H9 (cell line): ENCODE measurements around the gene DHCR24. TPM values are rescaled to one million over a fixed set of nuclear protein-coding genes. Genes with fewer than 3 reads are reported as not detected.

ENCODE experiments used
- DNase-seq: peaks from one replicate; pipeline ENCODE4 v3.0.0-alpha.2; 2017
- H2AFZ ChIP-seq: one replicate; pipeline ENCODE4 v1.6.1; 2013; ENCODE audit warnings: mild to moderate bottlenecking, low read length, control low read depth, moderate library complexity
- H2AK5ac ChIP-seq: 2 replicates; pipeline ENCODE4 v1.6.1; 2013; ENCODE audit warnings: low read length, control low read depth, mixed read lengths; ENCODE audit not compliant: insufficient read length
- H2BK120ac ChIP-seq: one replicate; pipeline ENCODE4 v1.6.1; 2013; ENCODE audit warnings: low read depth, mild to moderate bottlenecking, low read length, control low read depth, inconsistent platforms; ENCODE audit not compliant: poor library complexity, severe bottlenecking
- H2BK12ac ChIP-seq: 2 replicates; pipeline ENCODE4 v1.6.1; 2013; ENCODE audit warnings: low read length, control low read depth, mixed read lengths, low read depth; ENCODE audit not compliant: insufficient read length
- H2BK15ac ChIP-seq: 2 replicates; pipeline ENCODE4 v1.6.1; 2013; ENCODE audit warnings: low read depth, low read length, control low read depth
- H2BK20ac ChIP-seq: one replicate; pipeline ENCODE4 v1.6.1; 2013; ENCODE audit warnings: low read depth, mild to moderate bottlenecking, low read length, control low read depth, inconsistent platforms; ENCODE audit not compliant: poor library complexity, severe bottlenecking
- H2BK5ac ChIP-seq: 2 replicates; pipeline ENCODE4 v1.6.1; 2013; ENCODE audit warnings: low read length, control low read depth, mixed read lengths; ENCODE audit not compliant: insufficient read length
- H3K14ac ChIP-seq: 2 replicates; pipeline ENCODE4 v1.6.1; 2013; ENCODE audit warnings: low read length, control low read depth; ENCODE audit not compliant: insufficient read depth
- H3K18ac ChIP-seq: 2 replicates; pipeline ENCODE4 v1.6.1; 2013; ENCODE audit warnings: low read depth, mild to moderate bottlenecking, mixed read lengths, low read length, control low read depth; ENCODE audit not compliant: insufficient read length
- H3K23ac ChIP-seq: 2 replicates; pipeline ENCODE4 v1.6.1; 2013; ENCODE audit warnings: low read length, control low read depth, mixed read lengths, low read depth; ENCODE audit not compliant: insufficient read length
- H3K23me2 ChIP-seq: 2 replicates; pipeline ENCODE4 v1.6.1; 2013; ENCODE audit warnings: low read depth, mild to moderate bottlenecking, mixed read lengths, low read length, control low read depth; ENCODE audit not compliant: insufficient read length, poor library complexity, severe bottlenecking
- H3K27ac ChIP-seq: 2 replicates; pipeline ENCODE4 v1.5.1; 2013; ENCODE audit warnings: low read length, control low read depth, mixed read lengths, low read depth; ENCODE audit not compliant: insufficient read length
- H3K27me3 ChIP-seq: 2 replicates; pipeline ENCODE4 v1.6.1; 2013; ENCODE audit warnings: low read length, control low read depth, inconsistent platforms; ENCODE audit not compliant: insufficient read depth
- H3K4ac ChIP-seq: 2 replicates; pipeline ENCODE4 v1.6.1; 2013; ENCODE audit warnings: low read depth, mild to moderate bottlenecking, control low read depth, inconsistent platforms, low read length, moderate library complexity
- H3K4me1 ChIP-seq: 2 replicates; pipeline ENCODE4 v1.6.1; 2013; ENCODE audit warnings: low read length, control low read depth, inconsistent platforms; ENCODE audit not compliant: insufficient read depth
- H3K4me2 ChIP-seq: 2 replicates; pipeline ENCODE4 v1.6.1; 2013; ENCODE audit warnings: low read length, control low read depth, mixed read lengths; ENCODE audit not compliant: insufficient read length, insufficient read depth
- H3K56ac ChIP-seq: 2 replicates; pipeline ENCODE4 v1.6.1; 2013; ENCODE audit warnings: low read depth, mild to moderate bottlenecking, mixed read lengths, low read length, control low read depth; ENCODE audit not compliant: insufficient read length
- H3K79me1 ChIP-seq: 2 replicates; pipeline ENCODE4 v1.6.1; 2013; ENCODE audit warnings: low read depth, mild to moderate bottlenecking, moderate library complexity, low read length, control low read depth, inconsistent platforms; ENCODE audit not compliant: insufficient read depth, poor library complexity, severe bottlenecking
- H3K79me2 ChIP-seq: 2 replicates; pipeline ENCODE4 v1.6.1; 2013; ENCODE audit warnings: low read length, control low read depth, inconsistent platforms; ENCODE audit not compliant: insufficient read depth
- H3K9ac ChIP-seq: 2 replicates; pipeline ENCODE4 v1.6.1; 2013; ENCODE audit warnings: low read length, control low read depth, mixed read lengths; ENCODE audit not compliant: insufficient read length; ENCODE audit errors: extremely low read depth
- H3K9me3 ChIP-seq: one replicate; pipeline ENCODE4 v1.6.1; 2013; ENCODE audit warnings: low read depth, low read length, inconsistent platforms; ENCODE audit not compliant: control insufficient read depth
- H3T11ph ChIP-seq: one replicate; pipeline ENCODE4 v1.6.1; 2013; ENCODE audit warnings: mild to moderate bottlenecking, low read length, control low read depth, inconsistent platforms
- H4K20me1 ChIP-seq: one replicate; pipeline ENCODE4 v1.6.1; 2013; ENCODE audit not compliant: control insufficient read depth, insufficient read length, insufficient read depth
- H4K5ac ChIP-seq: 2 replicates; pipeline ENCODE4 v1.6.1; 2013; ENCODE audit warnings: low read depth, mild to moderate bottlenecking, mixed read lengths, low read length, control low read depth; ENCODE audit not compliant: insufficient read length
- H4K8ac ChIP-seq: replicated peaks from 2 replicates; pipeline ENCODE4 v1.6.1; 2013; ENCODE audit warnings: low read length, control low read depth, mixed read lengths, low read depth; ENCODE audit not compliant: insufficient read length
- H4K91ac ChIP-seq: 2 replicates; pipeline ENCODE4 v1.6.1; 2013; ENCODE audit warnings: low read depth, mild to moderate bottlenecking, moderate library complexity, mixed read lengths, low read length, control low read depth; ENCODE audit not compliant: insufficient read length
- H3K27ac Mint-ChIP-seq, 3 experiments: 2 replicates in 2 of 3; 3 replicates in 1 of 3; pipeline ENCODE4 v1.8.0; 2020 to 2021; ENCODE audit warnings: mixed read lengths in 3 of 3, mild to moderate bottlenecking in 1 of 3, moderate library complexity in 1 of 3
- H3K27me3 Mint-ChIP-seq: 2 replicates; pipeline ENCODE4 v1.8.0; 2021; ENCODE audit warnings: low read depth, mild to moderate bottlenecking, moderate library complexity, mixed read lengths
- H3K36me3 Mint-ChIP-seq, 3 experiments: 2 replicates in 2 of 3; 3 replicates in 1 of 3; pipeline ENCODE4 v1.8.0; 2020 to 2021; ENCODE audit warnings: low read depth in 3 of 3, mixed read lengths in 3 of 3; ENCODE audit not compliant: insufficient read depth in 1 of 3
- H3K4me1 Mint-ChIP-seq, 2 experiments: 2 replicates each; pipeline ENCODE4 v1.8.0; 2020; ENCODE audit warnings: mixed read lengths in 2 of 2
- H3K4me3 Mint-ChIP-seq, 2 experiments: 2 replicates in 1 of 2; 3 replicates in 1 of 2; pipeline ENCODE4 v1.8.0; 2020 to 2021; ENCODE audit warnings: mild to moderate bottlenecking in 2 of 2, mixed read lengths in 2 of 2, moderate library complexity in 1 of 2
- H3K9me3 Mint-ChIP-seq, 2 experiments: 2 replicates in 1 of 2; 3 replicates in 1 of 2; pipeline ENCODE4 v1.8.0; 2020; ENCODE audit warnings: mild to moderate bottlenecking in 2 of 2, mixed read lengths in 2 of 2, moderate library complexity in 1 of 2
- WGBS: extraction: QIAGEN DNeasy Blood & Tissue Kit; methylation state at CpG from one replicate; pipeline ENCODE4 v1.1.7; 2013; ENCODE audit warnings: missing lambda C conversion rate, low lambda C conversion rate, mixed read lengths; ENCODE audit not compliant: insufficient read length; ENCODE audit errors: extremely low coverage; 5-methylcytosine and 5-hydroxymethylcytosine counted together
- total RNA-seq: library from RNA; stranded (reverse); gene quantifications from 2 replicates; pipeline ENCODE4 v1.2.1, GENCODE V29; 2021
- TF ChIP-seq, protein P1 (sequence below): fragments of 200-600 bp; sonication (generic); conservative IDR thresholded peaks from 3 replicates; pipeline ENCODE4 v1.8.0; 2021; ENCODE audit warnings: antibody characterized with exemption, mild to moderate bottlenecking

The DHCR24 gene
- total RNA-seq, 1 experiment from 2014 or later = 318 TPM

DNA sequence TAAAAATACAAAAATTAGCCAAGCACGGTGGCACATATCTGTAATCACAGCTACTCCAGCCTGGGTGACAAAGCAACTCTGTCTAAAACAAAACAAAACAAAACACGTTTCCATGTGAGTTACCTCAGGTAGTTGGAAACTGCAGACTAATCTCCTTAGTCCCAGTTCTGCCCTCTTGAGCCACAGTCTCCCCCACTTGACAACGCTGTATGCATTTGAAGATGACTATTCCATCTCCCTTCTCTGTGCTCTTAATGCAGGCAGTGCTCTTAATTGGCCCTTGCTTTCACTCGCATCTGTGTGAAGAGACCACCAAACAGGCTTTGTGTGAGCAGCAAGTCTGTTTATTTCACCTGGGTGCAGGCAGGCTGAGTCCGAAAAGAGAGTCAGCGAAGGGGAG lies 19.6 kb upstream of the DHCR24 start:
- no peak overlapping the region for H4K8ac ChIP-seq
- H3K79me2 ChIP-seq = no peaks in the 10 kb centered on the region
- H4K20me1 ChIP-seq = no peaks in the 10 kb centered on the region
- no peaks in the 10 kb centered on the region for H3K79me1 ChIP-seq
- H2BK120ac ChIP-seq = no peak overlapping the region
- H3K9me3 ChIP-seq = no peaks in the 10 kb centered on the region
- no peak for DNase-seq
- H3K27me3 ChIP-seq = no peaks in the 10 kb centered on the region
- peak overlapping the region; percentile 75 for H4K5ac ChIP-seq
- no peak overlapping the region for H2BK20ac ChIP-seq
- TF ChIP-seq, protein P1, sequence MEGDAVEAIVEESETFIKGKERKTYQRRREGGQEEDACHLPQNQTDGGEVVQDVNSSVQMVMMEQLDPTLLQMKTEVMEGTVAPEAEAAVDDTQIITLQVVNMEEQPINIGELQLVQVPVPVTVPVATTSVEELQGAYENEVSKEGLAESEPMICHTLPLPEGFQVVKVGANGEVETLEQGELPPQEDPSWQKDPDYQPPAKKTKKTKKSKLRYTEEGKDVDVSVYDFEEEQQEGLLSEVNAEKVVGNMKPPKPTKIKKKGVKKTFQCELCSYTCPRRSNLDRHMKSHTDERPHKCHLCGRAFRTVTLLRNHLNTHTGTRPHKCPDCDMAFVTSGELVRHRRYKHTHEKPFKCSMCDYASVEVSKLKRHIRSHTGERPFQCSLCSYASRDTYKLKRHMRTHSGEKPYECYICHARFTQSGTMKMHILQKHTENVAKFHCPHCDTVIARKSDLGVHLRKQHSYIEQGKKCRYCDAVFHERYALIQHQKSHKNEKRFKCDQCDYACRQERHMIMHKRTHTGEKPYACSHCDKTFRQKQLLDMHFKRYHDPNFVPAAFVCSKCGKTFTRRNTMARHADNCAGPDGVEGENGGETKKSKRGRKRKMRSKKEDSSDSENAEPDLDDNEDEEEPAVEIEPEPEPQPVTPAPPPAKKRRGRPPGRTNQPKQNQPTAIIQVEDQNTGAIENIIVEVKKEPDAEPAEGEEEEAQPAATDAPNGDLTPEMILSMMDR = no peak
- no peak overlapping the region for H2BK15ac ChIP-seq
- WGBS = no CpG with 5 or more reads among the region's 6 CpGs
- H3K4me2 ChIP-seq = no peak overlapping the region
- no peak overlapping the region for H3K23ac ChIP-seq
- peak overlapping the region; percentile 44 for H2AFZ ChIP-seq
- Mint-ChIP-seq H3K4me1 (peaks cover 28 to 36% of the 10 kb centered on the region in 2 experiments), H3K4me3 (no peak overlapping the region), H3K27me3 (peaks cover 3% of the 10 kb centered on the region), H3K27ac (peak overlapping the region in 1 of 3 experiments; percentile 42; a peak in 2 of 7 replicates), H3K9me3 (peaks cover 14 to 15% of the 10 kb centered on the region in 2 experiments), H3K36me3 (peaks cover 7 to 16% (median 7%) of the 10 kb centered on the region in 3 experiments)
- H3K9ac ChIP-seq = no peak overlapping the region
- no peak overlapping the region for H3K14ac ChIP-seq
- no peak overlapping the region for H3T11ph ChIP-seq
- no peak overlapping the region for H3K18ac ChIP-seq
- H2BK5ac ChIP-seq = no peak overlapping the region
- no peak overlapping the region for H2BK12ac ChIP-seq
- H2AK5ac ChIP-seq = no peak overlapping the region
- no peak overlapping the region for H3K4ac ChIP-seq
- H3K27ac ChIP-seq = no peak overlapping the region
- H4K91ac ChIP-seq = no peak overlapping the region
- H3K56ac ChIP-seq = no peak overlapping the region
- H3K23me2 ChIP-seq = no peaks in the 10 kb centered on the region
- peaks cover 4% of the 10 kb centered on the region; the same call in 1 of the 2 replicates for H3K4me1 ChIP-seq
